ENCODE measurements around the gene SBF2.

SBF2 gene

GRCh38 chr11:10305964-10306918 lies 12.2 kb upstream of the SBF2 start:
- Histone ChIP-seq H3K27ac (ENCODE audit: insufficient read depth, low read depth, low read length, poor library complexity, severe bottlenecking) (no peak overlapping the region), H3K36me3 (ENCODE audit: control insufficient read depth, insufficient read depth, low read length) (no peaks in the 10 kb centered on the region), H3K27me3 (ENCODE audit: control insufficient read depth, insufficient read depth, low read length, poor library complexity, severe bottlenecking) (peaks cover 89% of the 10 kb centered on the region), H3K4me1 (ENCODE audit: control insufficient read depth, insufficient read depth, low read length) (peaks cover 30% of the 10 kb centered on the region), H3K9me3 (ENCODE audit: control insufficient read depth, low read length) (no peaks in the 10 kb centered on the region), H3K4me3 (ENCODE audit: insufficient read depth, low read depth, low read length) (peak overlapping the region; percentile 45)
- 1% methylated on average over 63 to 65 of the region's 65 CpGs for WGBS, 2 experiments

- Histone ChIP-seq H3K36me3 (ENCODE audit: control insufficient read depth, insufficient read depth, low read length) (no peaks in the 10 kb centered on the region), H3K4me3 (ENCODE audit: insufficient read depth, low read depth, low read length) (peak overlapping the region; percentile 45), H3K4me1 (ENCODE audit: control insufficient read depth, insufficient read depth, low read length) (peaks cover 30% of the 10 kb centered on the region), H3K27me3 (ENCODE audit: control insufficient read depth, insufficient read depth, low read length, poor library complexity, severe bottlenecking) (peaks cover 98% of the 10 kb centered on the region), H3K27ac (ENCODE audit: insufficient read depth, low read depth, low read length, poor library complexity, severe bottlenecking) (no peak overlapping the region), H3K9me3 (ENCODE audit: control insufficient read depth, low read length) (no peaks in the 10 kb centered on the region)
- 0 to 1% methylated on average over 51 of the region's 51 CpGs for WGBS, 2 experiments
Observed at GRCh38 chr11:10305262-10305963, 11.4 kb upstream of the SBF2 start.

GRCh38 chr11:10304495-10305261 lies 10.7 kb upstream of the SBF2 start, which contains the start of gene ADM:
Gene ADM (plus strand): TSS chr11:10305073. CDS start chr11:10305701, 628 bp downstream.
- WGBS, 2 experiments = 0 to 1% methylated on average over 48 of the region's 48 CpGs
- H3K27ac ChIP-seq (ENCODE audit: insufficient read depth, low read depth, low read length, poor library complexity, severe bottlenecking) = no peak within 1 kb of the TSS
- no peaks in the 10 kb centered on the region for H3K9me3 ChIP-seq (ENCODE audit: control insufficient read depth, low read length)
- H3K4me1 ChIP-seq (ENCODE audit: control insufficient read depth, insufficient read depth, low read length) = peaks cover 30% of the 10 kb centered on the region
- H3K4me3 ChIP-seq (ENCODE audit: insufficient read depth, low read depth, low read length) = peak within 1 kb of the TSS; percentile 45
- H3K27me3 ChIP-seq (ENCODE audit: control insufficient read depth, insufficient read depth, low read length, poor library complexity, severe bottlenecking) = peaks cover 100% of the 10 kb centered on the region
- no peaks in the 10 kb centered on the region for H3K36me3 ChIP-seq (ENCODE audit: control insufficient read depth, insufficient read depth, low read length)

DNA sequence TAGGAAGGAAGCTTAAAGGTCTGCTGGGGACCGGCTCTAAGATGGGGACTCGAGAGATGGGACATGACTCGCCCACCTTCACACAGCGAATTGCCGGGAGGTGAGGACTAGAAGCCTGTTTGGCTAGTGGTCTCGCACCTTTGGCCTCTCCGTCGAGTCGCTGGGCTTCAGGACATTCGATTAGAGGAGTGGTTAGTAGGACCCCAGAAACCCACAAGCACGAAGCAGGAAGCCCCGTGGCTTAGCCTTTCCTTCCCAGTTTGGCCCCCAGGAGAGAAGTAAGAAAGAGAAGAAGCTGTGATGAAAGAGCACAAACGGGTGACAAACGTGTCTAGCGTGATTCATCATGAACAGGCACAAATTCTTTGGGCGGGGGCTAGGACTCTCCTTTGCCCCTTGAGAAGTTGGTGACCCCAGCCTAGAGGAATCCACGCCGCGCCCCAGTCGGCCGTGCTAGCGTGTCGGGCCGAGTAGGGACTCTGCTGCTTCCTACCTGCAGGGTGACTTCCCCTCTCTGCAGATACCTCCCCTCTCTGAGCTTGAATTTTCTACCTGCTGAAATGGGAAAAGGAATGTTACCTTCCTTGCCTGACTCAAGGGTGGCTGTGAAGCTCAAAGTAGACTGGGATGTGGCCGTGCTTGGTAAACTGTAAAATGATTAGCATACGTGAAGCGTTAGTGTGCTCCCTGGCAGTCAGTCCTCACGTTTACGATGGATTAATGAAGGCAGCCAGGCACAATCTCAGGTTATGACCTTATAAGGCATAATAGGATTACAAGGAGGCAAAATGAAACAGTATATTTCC lies 9.7 kb upstream of the SBF2 start:
- H3K27me3 ChIP-seq (ENCODE audit: control insufficient read depth, insufficient read depth, low read length, poor library complexity, severe bottlenecking) = peaks cover 96% of the 10 kb centered on the region
- H3K27ac ChIP-seq (ENCODE audit: insufficient read depth, low read depth, low read length, poor library complexity, severe bottlenecking) = no peak overlapping the region
- 2% methylated on average over 29 of the region's 29 CpGs for WGBS, 2 experiments
- peaks cover 30% of the 10 kb centered on the region for H3K4me1 ChIP-seq (ENCODE audit: control insufficient read depth, insufficient read depth, low read length)
- H3K4me3 ChIP-seq (ENCODE audit: insufficient read depth, low read depth, low read length) = peak overlapping the region; percentile 45
- H3K9me3 ChIP-seq (ENCODE audit: control insufficient read depth, low read length) = no peaks in the 10 kb centered on the region
- H3K36me3 ChIP-seq (ENCODE audit: control insufficient read depth, insufficient read depth, low read length) = no peaks in the 10 kb centered on the region

- H3K36me3 ChIP-seq (ENCODE audit: control insufficient read depth, insufficient read depth, low read length) = no peaks in the 10 kb centered on the region
- no peak overlapping the region for H3K27ac ChIP-seq (ENCODE audit: insufficient read depth, low read depth, low read length, poor library complexity, severe bottlenecking)
- H3K4me3 ChIP-seq (ENCODE audit: insufficient read depth, low read depth, low read length) = peak overlapping the region; percentile 45
- H3K9me3 ChIP-seq (ENCODE audit: control insufficient read depth, low read length) = no peaks in the 10 kb centered on the region
- H3K4me1 ChIP-seq (ENCODE audit: control insufficient read depth, insufficient read depth, low read length) = peaks cover 30% of the 10 kb centered on the region
- WGBS, 2 experiments = 1% methylated on average over 56 of the region's 56 CpGs
- peaks cover 88% of the 10 kb centered on the region for H3K27me3 ChIP-seq (ENCODE audit: control insufficient read depth, insufficient read depth, low read length, poor library complexity, severe bottlenecking)
Observed at GRCh38 chr11:10302744-10303557, 8.9 kb upstream of the SBF2 start.

DNA sequence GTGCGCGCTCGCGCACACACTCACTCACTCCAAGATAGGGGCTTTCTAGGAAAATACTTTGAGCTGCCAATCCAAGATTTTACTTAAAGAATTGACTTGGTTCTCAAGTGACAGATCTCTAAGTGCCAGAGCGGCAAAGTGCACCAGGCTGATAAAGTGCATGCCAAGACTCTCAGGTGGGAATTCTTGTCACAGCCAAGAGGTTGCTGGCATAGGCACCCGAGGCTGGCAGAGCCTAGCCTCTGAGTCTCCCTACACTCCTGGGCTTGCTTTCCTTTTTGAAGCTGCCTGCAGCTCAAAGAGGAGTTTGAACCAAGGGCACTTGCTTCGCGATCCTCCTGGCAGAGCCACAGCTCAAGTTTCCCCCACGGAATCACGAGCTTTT lies 8.3 kb upstream of the SBF2 start:
- H3K36me3 ChIP-seq (ENCODE audit: control insufficient read depth, insufficient read depth, low read length) = no peaks in the 10 kb centered on the region
- peak overlapping the region; percentile 45 for H3K4me3 ChIP-seq (ENCODE audit: insufficient read depth, low read depth, low read length)
- 3 to 4% methylated on average over 10 of the region's 10 CpGs for WGBS, 2 experiments
- H3K4me1 ChIP-seq (ENCODE audit: control insufficient read depth, insufficient read depth, low read length) = peaks cover 30% of the 10 kb centered on the region
- H3K27me3 ChIP-seq (ENCODE audit: control insufficient read depth, insufficient read depth, low read length, poor library complexity, severe bottlenecking) = peaks cover 82% of the 10 kb centered on the region
- no peak overlapping the region for H3K27ac ChIP-seq (ENCODE audit: insufficient read depth, low read depth, low read length, poor library complexity, severe bottlenecking)
- no peaks in the 10 kb centered on the region for H3K9me3 ChIP-seq (ENCODE audit: control insufficient read depth, low read length)

GRCh38 chr11:10301656-10302358 lies 7.8 kb upstream of the SBF2 start:
- Histone ChIP-seq H3K4me3 (ENCODE audit: insufficient read depth, low read depth, low read length) (peak overlapping the region; percentile 45), H3K27ac (ENCODE audit: insufficient read depth, low read depth, low read length, poor library complexity, severe bottlenecking) (no peak overlapping the region)
- WGBS, 2 experiments = 15 to 16% methylated on average over 9 of the region's 9 CpGs

DNA sequence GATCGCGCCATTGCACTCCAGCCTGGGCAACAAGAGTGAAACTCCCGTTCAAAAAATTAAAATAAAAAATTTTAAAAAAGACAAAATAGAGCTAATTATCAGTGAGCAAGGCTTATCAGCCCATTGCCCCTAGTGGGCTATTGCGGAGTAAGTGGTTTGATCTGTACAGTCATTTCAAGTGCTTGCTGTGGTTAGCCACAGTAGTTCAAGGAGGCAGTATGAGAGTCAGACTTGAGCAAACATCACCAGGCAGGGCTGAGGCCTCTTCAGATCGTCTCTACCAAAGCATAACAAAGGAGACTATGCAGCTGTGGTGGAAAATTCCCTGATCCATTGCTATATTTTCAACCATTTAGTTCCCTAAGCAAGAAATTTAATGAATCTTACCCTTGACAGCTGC lies 4.3 kb upstream of the SBF2 start:
- Histone ChIP-seq H3K27ac (ENCODE audit: insufficient read depth, low read depth, low read length, poor library complexity, severe bottlenecking) (no peak overlapping the region), H3K36me3 (ENCODE audit: control insufficient read depth, insufficient read depth, low read length) (no peaks in the 10 kb centered on the region), H3K9me3 (ENCODE audit: control insufficient read depth, low read length) (no peaks in the 10 kb centered on the region), H3K27me3 (ENCODE audit: control insufficient read depth, insufficient read depth, low read length, poor library complexity, severe bottlenecking) (peaks cover 61% of the 10 kb centered on the region), H3K4me1 (ENCODE audit: control insufficient read depth, insufficient read depth, low read length) (peaks cover 13% of the 10 kb centered on the region), H3K4me3 (ENCODE audit: insufficient read depth, low read depth, low read length) (no peak overlapping the region)
- WGBS, 2 experiments = 80 to 82% methylated on average over 5 of the region's 5 CpGs

More at GRCh38 chr11:10301656-10302358, 7.8 kb upstream of the SBF2 start:
- Histone ChIP-seq H3K36me3 (ENCODE audit: control insufficient read depth, insufficient read depth, low read length) (no peaks in the 10 kb centered on the region), H3K4me1 (ENCODE audit: control insufficient read depth, insufficient read depth, low read length) (peaks cover 29% of the 10 kb centered on the region), H3K27me3 (ENCODE audit: control insufficient read depth, insufficient read depth, low read length, poor library complexity, severe bottlenecking) (peaks cover 76% of the 10 kb centered on the region), H3K9me3 (ENCODE audit: control insufficient read depth, low read length) (no peaks in the 10 kb centered on the region)

Measured in ectodermal cell (in vitro differentiated cells).